ENCODE measurements around the gene GUSB. TPM values are rescaled to one million over a fixed set of nuclear protein-coding genes. Genes with fewer than 3 reads are reported as not detected.

GUSB gene
- total and polyA plus RNA-seq, 4 donors = 20.8 to 49.7 (median 32.7) TPM

DNA sequence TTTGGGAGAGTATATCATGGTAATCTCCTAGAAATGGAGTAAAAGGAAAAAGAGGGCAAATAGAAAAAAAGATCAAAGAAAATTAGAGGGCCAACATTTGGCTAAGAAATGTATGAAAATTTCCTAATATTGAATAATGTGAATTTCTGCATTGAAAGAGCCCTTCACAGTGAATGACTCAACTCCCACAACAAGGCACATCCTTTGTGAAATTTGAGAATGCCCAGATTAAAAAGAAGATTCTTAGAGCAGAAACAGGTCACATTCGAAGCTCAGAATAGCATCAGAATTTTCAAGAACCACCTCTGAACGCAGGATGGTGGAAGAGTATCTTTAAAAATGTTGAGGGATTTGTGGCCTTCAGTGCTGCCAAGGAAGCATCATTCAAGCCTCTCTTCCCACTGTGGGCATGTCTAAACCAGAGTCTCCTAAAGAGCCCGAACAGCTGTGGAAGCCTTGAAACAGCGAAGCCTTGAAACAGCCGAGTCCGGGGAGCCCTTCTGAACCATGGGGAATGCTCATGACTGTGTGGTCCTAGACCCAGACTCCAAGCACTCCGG lies 43.6 kb downstream of the GUSB start:
- DNase-seq (ENCODE audit: low read depth in 4 of 6, low spot score in 6 of 6) = no peak
- 99% methylated on average over 5 of the region's 7 CpGs for WGBS (ENCODE audit: insufficient coverage)
- no peak overlapping the region for H3K27ac ChIP-seq (ENCODE audit: low read depth, low read length)
- H3K4me1 ChIP-seq (ENCODE audit: control insufficient read depth, insufficient read depth, low read length) = no peaks in the 10 kb centered on the region
- no peaks in the 10 kb centered on the region for H3K36me3 ChIP-seq (ENCODE audit: control insufficient read depth, insufficient read depth, low read length)
- H3K27me3 ChIP-seq (ENCODE audit: control insufficient read depth, insufficient read depth, low read length) = no peaks in the 10 kb centered on the region
- H3K4me3 ChIP-seq (ENCODE audit: low read depth, low read length) = no peak overlapping the region
- H3K9me3 ChIP-seq (ENCODE audit: control insufficient read depth, insufficient read depth, low read length) = no peaks in the 10 kb centered on the region

DNA sequence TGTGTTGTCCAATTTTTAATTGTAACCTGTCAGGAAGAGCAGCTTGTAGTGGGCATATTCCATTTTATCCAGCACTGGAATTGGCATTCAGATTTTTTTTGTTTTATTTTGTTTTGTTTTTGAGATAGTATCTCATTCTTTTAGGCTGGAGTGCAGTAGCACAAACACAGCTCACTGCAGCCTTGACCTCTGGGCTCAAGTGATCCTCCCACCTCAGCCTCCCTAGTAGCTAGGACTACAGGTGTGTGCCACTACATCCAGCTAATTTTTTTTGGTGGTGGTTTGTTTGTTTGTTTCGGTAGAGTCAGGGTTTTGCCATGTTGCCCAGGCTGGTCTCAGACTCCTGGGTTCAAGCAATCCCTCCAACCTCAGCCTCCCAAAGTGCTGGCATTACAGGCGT lies 44.7 kb downstream of the GUSB start:
- Histone ChIP-seq H3K4me1 (ENCODE audit: control insufficient read depth, insufficient read depth, low read length) (no peaks in the 10 kb centered on the region), H3K9me3 (ENCODE audit: control insufficient read depth, insufficient read depth, low read length) (no peaks in the 10 kb centered on the region), H3K27ac (ENCODE audit: low read depth, low read length) (no peak overlapping the region), H3K36me3 (ENCODE audit: control insufficient read depth, insufficient read depth, low read length) (no peaks in the 10 kb centered on the region), H3K27me3 (ENCODE audit: control insufficient read depth, insufficient read depth, low read length) (no peaks in the 10 kb centered on the region), H3K4me3 (ENCODE audit: low read depth, low read length) (no peak overlapping the region)
- 100% methylated on average over 1 of the region's 2 CpGs for WGBS (ENCODE audit: insufficient coverage)
- DNase-seq (ENCODE audit: low read depth in 4 of 6, low spot score in 6 of 6) = no peak

DNA sequence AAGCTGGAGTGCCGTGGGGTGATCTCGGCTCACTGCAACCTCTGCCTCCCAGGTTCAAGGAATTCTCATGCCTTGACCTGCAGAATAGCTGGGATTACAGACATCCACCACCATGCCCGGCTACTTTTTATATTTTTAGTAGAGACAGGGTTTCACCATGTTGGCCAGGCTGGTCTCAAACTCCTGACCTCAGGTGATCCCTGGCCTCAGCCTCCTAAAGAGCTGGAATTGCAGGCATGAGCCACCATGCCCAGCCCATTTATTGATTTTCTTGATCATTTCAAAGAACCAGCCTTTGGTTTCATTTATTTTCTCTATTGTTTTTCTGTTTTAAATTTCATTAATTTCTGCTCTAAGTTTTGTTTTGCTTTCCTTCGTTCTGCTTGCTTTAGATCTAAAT lies 50.3 kb downstream of the GUSB start:
- WGBS (ENCODE audit: insufficient coverage) = 100% methylated on average over 1 of the region's 4 CpGs
- no peak for DNase-seq (ENCODE audit: low read depth in 4 of 6, low spot score in 6 of 6)
- no peaks in the 10 kb centered on the region for H3K27me3 ChIP-seq (ENCODE audit: control insufficient read depth, insufficient read depth, low read length)
- H3K4me3 ChIP-seq (ENCODE audit: low read depth, low read length) = no peak overlapping the region
- H3K9me3 ChIP-seq (ENCODE audit: control insufficient read depth, insufficient read depth, low read length) = no peaks in the 10 kb centered on the region
- no peaks in the 10 kb centered on the region for H3K36me3 ChIP-seq (ENCODE audit: control insufficient read depth, insufficient read depth, low read length)
- H3K27ac ChIP-seq (ENCODE audit: low read depth, low read length) = no peak overlapping the region
- no peaks in the 10 kb centered on the region for H3K4me1 ChIP-seq (ENCODE audit: control insufficient read depth, insufficient read depth, low read length)

DNA sequence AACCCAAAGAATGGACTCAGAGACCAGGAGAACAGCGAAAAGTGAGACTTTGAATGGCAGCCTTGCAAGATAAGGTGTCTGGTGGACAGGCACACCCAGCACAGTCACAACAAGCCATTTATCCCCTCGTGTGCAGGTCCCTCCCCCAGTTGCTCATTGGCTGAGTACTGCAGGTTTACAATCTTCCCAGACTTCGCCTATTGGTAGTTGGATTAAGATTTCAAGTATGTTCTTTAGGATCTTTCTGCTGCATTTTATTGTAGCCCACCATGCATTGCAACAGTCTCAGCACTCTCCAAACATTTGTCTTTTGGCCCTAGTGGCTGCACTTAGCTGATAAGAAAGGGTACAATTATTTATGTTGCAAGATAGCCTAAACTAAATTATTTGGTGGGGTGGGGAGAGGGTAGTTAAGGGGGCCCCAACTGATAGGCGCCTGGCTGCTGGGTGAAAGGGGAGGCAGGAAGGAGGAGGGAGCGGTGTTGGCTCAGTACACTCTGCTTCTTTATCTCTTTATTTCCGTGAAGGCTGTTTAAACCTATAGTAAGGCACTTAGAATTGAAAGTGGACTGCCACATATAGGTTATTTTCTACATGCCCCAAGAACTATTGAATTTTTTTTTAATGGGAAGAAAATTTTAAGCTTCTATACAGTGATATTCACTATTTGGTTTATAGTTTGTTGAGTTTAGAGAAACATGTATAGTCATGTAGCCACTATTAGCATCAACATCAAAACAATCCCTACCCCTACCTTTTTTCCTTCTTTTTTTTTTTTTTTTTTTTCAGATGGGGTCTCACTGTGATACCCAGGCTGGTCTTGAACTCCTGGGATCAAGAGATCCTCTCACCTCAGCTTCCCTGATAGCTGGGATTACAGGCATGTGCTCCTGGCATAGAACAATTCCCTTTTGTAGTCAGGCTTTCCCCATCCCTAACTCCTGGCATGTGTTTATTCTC lies 54.2 kb downstream of the GUSB start:
- 100% methylated on average over 1 of the region's 6 CpGs for WGBS (ENCODE audit: insufficient coverage)
- no peaks in the 10 kb centered on the region for H3K9me3 ChIP-seq (ENCODE audit: control insufficient read depth, insufficient read depth, low read length)
- no peaks in the 10 kb centered on the region for H3K36me3 ChIP-seq (ENCODE audit: control insufficient read depth, insufficient read depth, low read length)
- H3K4me3 ChIP-seq (ENCODE audit: low read depth, low read length) = no peak overlapping the region
- DNase-seq (ENCODE audit: low read depth in 4 of 6, low spot score in 6 of 6) = no peak
- H3K27me3 ChIP-seq (ENCODE audit: control insufficient read depth, insufficient read depth, low read length) = no peaks in the 10 kb centered on the region
- H3K4me1 ChIP-seq (ENCODE audit: control insufficient read depth, insufficient read depth, low read length) = no peaks in the 10 kb centered on the region
- no peak overlapping the region for H3K27ac ChIP-seq (ENCODE audit: low read depth, low read length)

DNA sequence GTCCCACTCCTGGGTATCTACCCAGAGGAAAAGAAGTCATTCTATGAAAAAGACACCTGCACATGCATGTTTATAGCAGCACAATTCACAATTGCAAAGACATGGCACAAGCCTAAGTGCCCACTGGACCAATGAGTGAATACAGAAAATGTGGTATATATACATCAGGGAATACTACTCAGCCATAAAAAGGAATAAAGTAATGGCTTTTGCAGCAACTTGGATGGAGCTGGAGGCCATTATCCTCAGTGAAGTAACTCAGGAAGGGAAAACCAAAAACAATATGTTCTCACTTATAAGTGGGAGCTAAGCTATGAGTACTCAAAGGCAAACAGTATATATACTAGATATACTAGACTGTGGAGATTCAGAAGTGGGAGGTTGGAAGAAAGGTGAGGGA lies 55.4 kb downstream of the GUSB start:
- no peak overlapping the region for H3K4me3 ChIP-seq (ENCODE audit: low read depth, low read length)
- H3K36me3 ChIP-seq (ENCODE audit: control insufficient read depth, insufficient read depth, low read length) = no peaks in the 10 kb centered on the region
- DNase-seq (ENCODE audit: low read depth in 4 of 6, low spot score in 6 of 6) = no peak
- no peak overlapping the region for H3K27ac ChIP-seq (ENCODE audit: low read depth, low read length)
- no peaks in the 10 kb centered on the region for H3K4me1 ChIP-seq (ENCODE audit: control insufficient read depth, insufficient read depth, low read length)
- no peaks in the 10 kb centered on the region for H3K27me3 ChIP-seq (ENCODE audit: control insufficient read depth, insufficient read depth, low read length)
- no peaks in the 10 kb centered on the region for H3K9me3 ChIP-seq (ENCODE audit: control insufficient read depth, insufficient read depth, low read length)

DNA sequence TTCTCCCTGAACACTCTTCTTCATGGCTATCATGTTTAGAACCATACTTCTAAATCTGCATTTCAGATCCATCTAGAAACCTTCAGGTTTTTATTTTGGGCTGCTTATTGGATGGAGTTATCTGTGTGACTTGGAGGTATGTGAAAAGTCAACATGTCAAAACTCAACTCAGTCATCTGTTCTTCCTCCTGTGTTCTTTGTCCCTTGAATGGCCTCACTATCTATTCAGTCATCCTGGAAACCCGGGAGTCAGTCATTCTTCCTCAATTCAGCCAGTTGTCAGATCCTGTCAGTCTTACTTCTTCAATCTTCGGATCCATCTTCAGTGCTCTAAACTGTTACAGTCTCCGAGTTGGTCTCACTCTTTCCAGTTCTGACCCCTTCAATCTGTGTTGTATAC lies 57.0 kb downstream of the GUSB start:
- no peaks in the 10 kb centered on the region for H3K4me1 ChIP-seq (ENCODE audit: control insufficient read depth, insufficient read depth, low read length)
- H3K36me3 ChIP-seq (ENCODE audit: control insufficient read depth, insufficient read depth, low read length) = no peaks in the 10 kb centered on the region
- no peak for DNase-seq (ENCODE audit: low read depth in 4 of 6, low spot score in 6 of 6)
- no peaks in the 10 kb centered on the region for H3K9me3 ChIP-seq (ENCODE audit: control insufficient read depth, insufficient read depth, low read length)
- WGBS (ENCODE audit: insufficient coverage) = 33% methylated on average over 3 of the region's 3 CpGs
- H3K4me3 ChIP-seq (ENCODE audit: low read depth, low read length) = no peak overlapping the region
- H3K27ac ChIP-seq (ENCODE audit: low read depth, low read length) = no peak overlapping the region
- H3K27me3 ChIP-seq (ENCODE audit: control insufficient read depth, insufficient read depth, low read length) = no peaks in the 10 kb centered on the region

DNA sequence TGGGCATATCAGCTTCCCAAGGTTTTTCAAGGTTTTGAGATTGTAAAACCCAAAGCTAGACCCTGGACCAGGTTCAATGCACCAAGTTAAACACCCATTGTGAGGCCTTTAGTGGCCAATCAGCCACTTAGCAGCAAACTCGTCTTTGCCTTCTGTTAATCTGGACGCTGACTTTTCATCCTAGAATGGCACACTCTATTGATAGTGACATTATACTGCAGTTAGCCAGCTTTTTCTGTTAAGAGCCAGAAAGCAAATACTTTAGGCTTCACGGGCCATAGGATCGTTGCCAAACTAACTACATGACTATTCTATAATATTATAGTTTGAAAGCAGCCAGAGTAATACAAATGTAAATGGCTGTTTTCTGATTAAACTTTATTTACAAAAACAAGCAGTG lies 57.8 kb downstream of the GUSB start:
- H3K36me3 ChIP-seq (ENCODE audit: control insufficient read depth, insufficient read depth, low read length) = no peaks in the 10 kb centered on the region
- H3K9me3 ChIP-seq (ENCODE audit: control insufficient read depth, insufficient read depth, low read length) = no peaks in the 10 kb centered on the region
- no peaks in the 10 kb centered on the region for H3K4me1 ChIP-seq (ENCODE audit: control insufficient read depth, insufficient read depth, low read length)
- no peak overlapping the region for H3K4me3 ChIP-seq (ENCODE audit: low read depth, low read length)
- no peak for DNase-seq (ENCODE audit: low read depth in 4 of 6, low spot score in 6 of 6)
- H3K27ac ChIP-seq (ENCODE audit: low read depth, low read length) = no peak overlapping the region
- 22% methylated on average over 1 of the region's 4 CpGs for WGBS (ENCODE audit: insufficient coverage)
- H3K27me3 ChIP-seq (ENCODE audit: control insufficient read depth, insufficient read depth, low read length) = no peaks in the 10 kb centered on the region

DNA sequence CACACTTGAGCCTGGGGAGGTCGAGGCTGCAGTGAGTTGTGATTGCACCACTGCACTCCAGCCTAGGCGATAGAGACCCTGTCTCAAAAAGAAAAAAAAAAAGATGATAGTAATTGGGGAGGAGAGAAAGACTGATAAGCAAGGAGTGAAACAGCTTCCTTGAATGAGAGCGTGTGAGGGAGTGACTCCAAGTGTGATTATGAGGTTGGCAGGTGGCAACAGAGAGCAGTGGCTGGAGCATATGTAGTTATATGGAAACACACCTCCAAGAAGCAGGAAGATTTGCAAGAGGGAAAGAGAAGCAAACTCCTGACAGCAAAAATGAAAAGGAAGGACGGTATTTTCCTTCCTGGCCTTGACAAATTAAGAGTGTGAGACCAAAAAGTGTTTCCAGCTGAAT lies 58.7 kb downstream of the GUSB start:
- WGBS (ENCODE audit: insufficient coverage) = 89% methylated on average over 4 of the region's 4 CpGs
- DNase-seq (ENCODE audit: low read depth in 4 of 6, low spot score in 6 of 6) = no peak
- H3K27me3 ChIP-seq (ENCODE audit: control insufficient read depth, insufficient read depth, low read length) = no peaks in the 10 kb centered on the region

DNA sequence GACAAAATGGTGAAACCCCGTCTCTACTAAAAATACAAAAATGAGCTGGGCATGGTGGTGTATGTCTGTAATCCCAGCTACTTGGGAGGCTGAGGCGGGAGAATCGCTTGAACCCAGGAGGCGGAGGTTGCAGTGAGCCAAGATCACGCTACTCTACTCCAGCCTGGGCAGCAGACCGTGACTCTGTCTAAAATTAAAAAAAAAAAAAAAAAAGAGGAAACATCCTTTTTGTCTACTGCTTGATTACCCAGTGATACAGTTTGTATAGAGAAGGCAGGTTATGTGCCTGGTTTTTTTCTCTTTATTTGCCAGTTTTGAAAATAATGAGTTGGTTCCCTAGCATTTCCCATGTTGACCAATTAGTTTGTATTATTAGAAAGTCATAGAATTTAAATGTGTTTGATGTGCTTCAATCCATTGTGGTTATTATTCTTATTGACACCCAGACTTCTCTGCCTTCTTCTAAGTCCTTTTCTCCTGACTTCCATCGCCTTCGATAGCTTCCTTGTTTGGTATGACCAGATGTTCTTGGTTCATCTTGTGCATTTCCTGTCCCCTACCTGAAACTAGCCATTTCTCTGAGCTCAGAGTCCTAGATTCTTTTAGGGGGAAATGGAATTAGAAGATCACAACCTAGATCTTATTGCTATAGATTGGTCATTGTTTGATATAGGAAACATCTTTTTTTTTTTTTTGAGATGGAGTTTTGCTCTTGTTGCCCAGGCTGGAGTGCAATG lies 65.9 kb downstream of the GUSB start:
- Histone ChIP-seq H3K36me3 (ENCODE audit: control insufficient read depth, insufficient read depth, low read length) (no peaks in the 10 kb centered on the region), H3K27ac (ENCODE audit: low read depth, low read length) (no peak overlapping the region), H3K4me3 (ENCODE audit: low read depth, low read length) (no peak overlapping the region), H3K4me1 (ENCODE audit: control insufficient read depth, insufficient read depth, low read length) (no peaks in the 10 kb centered on the region), H3K27me3 (ENCODE audit: control insufficient read depth, insufficient read depth, low read length) (no peaks in the 10 kb centered on the region), H3K9me3 (ENCODE audit: control insufficient read depth, insufficient read depth, low read length) (no peaks in the 10 kb centered on the region)
- no peak for DNase-seq (ENCODE audit: low read depth in 4 of 6, low spot score in 6 of 6)
- WGBS (ENCODE audit: insufficient coverage) = no CpG with 5 or more reads among the region's 8 CpGs

More for the DNA sequence above, 58.7 kb downstream of the GUSB start:
- Histone ChIP-seq H3K36me3 (ENCODE audit: control insufficient read depth, insufficient read depth, low read length) (no peaks in the 10 kb centered on the region), H3K4me1 (ENCODE audit: control insufficient read depth, insufficient read depth, low read length) (no peaks in the 10 kb centered on the region), H3K9me3 (ENCODE audit: control insufficient read depth, insufficient read depth, low read length) (no peaks in the 10 kb centered on the region), H3K27ac (ENCODE audit: low read depth, low read length) (no peak overlapping the region), H3K4me3 (ENCODE audit: low read depth, low read length) (no peak overlapping the region)
